ENCODE measurements around the gene TAS2R31. TPM values are rescaled to one million over a fixed set of nuclear protein-coding genes. Genes with fewer than 3 reads are reported as not detected.

Gene TAS2R31
- total and polyA plus RNA-seq, 2 of the 13 experiments (the other 11 are each of a cell fraction or from before 2014, with no cell fraction given), result 0.96 to 6.5 TPM

GRCh38 chr12:11015775-11016430 is 15.3 kb downstream of the TAS2R31 start (continued):
- peak; percentile 25; the same call in 1 of the 2 replicates for TF ChIP-seq ZNF629 (CRISPR knock-in tag; conservative IDR thresholded peaks at IDR 0.05)
- no peak for TF ChIP-seq ZNF879 (CRISPR knock-in tag; IDR thresholded peaks at IDR 0.05)
- no peak for TF ChIP-seq ZNF841 (CRISPR knock-in tag; IDR thresholded peaks at IDR 0.05; ENCODE audit: borderline replicate concordance)
- no peak for TF ChIP-seq KLF11 (CRISPR knock-in tag; IDR thresholded peaks at IDR 0.05)
- no peak for TF ChIP-seq NONO (IDR thresholded peaks at IDR 0.05)
- no peak for TF ChIP-seq NONO (CRISPR knock-in tag; conservative IDR thresholded peaks at IDR 0.05)
- no peak for TF ChIP-seq TCF7L2 (IDR thresholded peaks at IDR 0.05; ENCODE audit: low read depth, low read length)
- no peak for TF ChIP-seq ZNF17 (CRISPR knock-in tag; IDR thresholded peaks at IDR 0.05)
- TF ChIP-seq HOXD1 (CRISPR knock-in tag; IDR thresholded peaks at IDR 0.05), result peak; percentile 77; the same call in 1 of the 2 replicates
- peak; percentile 80 for TF ChIP-seq RARA (CRISPR knock-in tag; IDR thresholded peaks at IDR 0.05)
- no peak for TF ChIP-seq KLF15 (CRISPR knock-in tag; IDR thresholded peaks at IDR 0.05; ENCODE audit: borderline replicate concordance)
- TF ChIP-seq ZNF20 (CRISPR knock-in tag; IDR thresholded peaks at IDR 0.05), result no peak
- no peak for TF ChIP-seq SRSF1 (optimal IDR thresholded peaks at IDR 0.05; ENCODE audit: low read depth, low read length)
- TF ChIP-seq SALL1 (CRISPR knock-in tag; IDR thresholded peaks at IDR 0.05), result peak; percentile 92
- TF ChIP-seq ZNF501 (CRISPR knock-in tag; IDR thresholded peaks at IDR 0.05), result peak; percentile 35; the same call in 1 of the 2 replicates
- TF ChIP-seq, protein P1, sequence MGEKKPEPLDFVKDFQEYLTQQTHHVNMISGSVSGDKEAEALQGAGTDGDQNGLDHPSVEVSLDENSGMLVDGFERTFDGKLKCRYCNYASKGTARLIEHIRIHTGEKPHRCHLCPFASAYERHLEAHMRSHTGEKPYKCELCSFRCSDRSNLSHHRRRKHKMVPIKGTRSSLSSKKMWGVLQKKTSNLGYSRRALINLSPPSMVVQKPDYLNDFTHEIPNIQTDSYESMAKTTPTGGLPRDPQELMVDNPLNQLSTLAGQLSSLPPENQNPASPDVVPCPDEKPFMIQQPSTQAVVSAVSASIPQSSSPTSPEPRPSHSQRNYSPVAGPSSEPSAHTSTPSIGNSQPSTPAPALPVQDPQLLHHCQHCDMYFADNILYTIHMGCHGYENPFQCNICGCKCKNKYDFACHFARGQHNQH (CRISPR knock-in tag; IDR thresholded peaks at IDR 0.05), result peak; percentile 36; the same call in 1 of the 2 replicates
- TF ChIP-seq ZSCAN29 (CRISPR knock-in tag; conservative IDR thresholded peaks at IDR 0.05), result 0 out of 2 replicates have a peak, but pooled peaks have one; percentile 27
- no peak for TF ChIP-seq MAF1 (CRISPR knock-in tag; IDR thresholded peaks at IDR 0.05; ENCODE audit: borderline replicate concordance)
- no peak for TF ChIP-seq ZNF570 (CRISPR knock-in tag; IDR thresholded peaks at IDR 0.05; ENCODE audit: borderline replicate concordance)
- no peak for TF ChIP-seq ZNF180 (CRISPR knock-in tag; IDR thresholded peaks at IDR 0.05; ENCODE audit: borderline replicate concordance, low read depth)
- TF ChIP-seq PAXIP1 (CRISPR knock-in tag; conservative IDR thresholded peaks at IDR 0.05), result peak; percentile 96
- no peak for TF ChIP-seq DDIT3 (CRISPR knock-in tag; IDR thresholded peaks at IDR 0.05)
- 0 out of 2 replicates have a peak, but pooled peaks have one; percentile 64 for TF ChIP-seq ZNF564 (CRISPR knock-in tag; IDR thresholded peaks at IDR 0.05)
- TF ChIP-seq PHF5A (CRISPR knock-in tag; IDR thresholded peaks at IDR 0.05; ENCODE audit: low read depth, unreplicated experiment), result no peak
- TF ChIP-seq, protein P2, sequence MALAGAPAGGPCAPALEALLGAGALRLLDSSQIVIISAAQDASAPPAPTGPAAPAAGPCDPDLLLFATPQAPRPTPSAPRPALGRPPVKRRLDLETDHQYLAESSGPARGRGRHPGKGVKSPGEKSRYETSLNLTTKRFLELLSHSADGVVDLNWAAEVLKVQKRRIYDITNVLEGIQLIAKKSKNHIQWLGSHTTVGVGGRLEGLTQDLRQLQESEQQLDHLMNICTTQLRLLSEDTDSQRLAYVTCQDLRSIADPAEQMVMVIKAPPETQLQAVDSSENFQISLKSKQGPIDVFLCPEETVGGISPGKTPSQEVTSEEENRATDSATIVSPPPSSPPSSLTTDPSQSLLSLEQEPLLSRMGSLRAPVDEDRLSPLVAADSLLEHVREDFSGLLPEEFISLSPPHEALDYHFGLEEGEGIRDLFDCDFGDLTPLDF (CRISPR knock-in tag; IDR thresholded peaks at IDR 0.05), result no peak
- no peak for TF ChIP-seq ZNF572 (CRISPR knock-in tag; IDR thresholded peaks at IDR 0.05)
